Immature natural killer cell (primary cell): ENCODE results near the gene SORCS2. TPM values are rescaled to one million over a fixed set of nuclear protein-coding genes. Genes with fewer than 3 reads are reported as not detected.

ENCODE experiments used
- DNase-seq, 3 donors: peaks; one replicate each; pipeline ENCODE4 v3.0.0; 2022; ENCODE audit warnings: mixed read lengths in 1 of 3
- H3K27ac Mint-ChIP-seq, 6 donors: one replicate each; pipeline ENCODE4 v1.8.0; 2020; ENCODE audit warnings: mixed read lengths in 6 of 6, mild to moderate bottlenecking in 5 of 6, inconsistent platforms in 4 of 6, moderate library complexity in 3 of 6
- H3K27me3 Mint-ChIP-seq, 3 donors: one replicate each; pipeline ENCODE4 v1.8.0; 2020 to 2021; ENCODE audit warnings: low read depth in 3 of 3, mild to moderate bottlenecking in 3 of 3, mixed read lengths in 3 of 3, moderate library complexity in 3 of 3, inconsistent platforms in 1 of 3
- H3K36me3 Mint-ChIP-seq, 3 donors: one replicate each; pipeline ENCODE4 v1.8.0; 2020; ENCODE audit warnings: mixed read lengths in 3 of 3, inconsistent platforms in 2 of 3, mild to moderate bottlenecking in 2 of 3
- H3K4me1 Mint-ChIP-seq, 2 donors: one replicate each; pipeline ENCODE4 v1.8.0; 2020; ENCODE audit warnings: inconsistent platforms in 2 of 2, mild to moderate bottlenecking in 2 of 2, mixed read lengths in 2 of 2, moderate library complexity in 1 of 2
- H3K4me3 Mint-ChIP-seq, 5 donors: one replicate each; pipeline ENCODE4 v1.8.0; 2020; ENCODE audit warnings: mild to moderate bottlenecking in 5 of 5, mixed read lengths in 5 of 5, inconsistent platforms in 3 of 5, moderate library complexity in 3 of 5
- H3K9me3 Mint-ChIP-seq, 6 donors: one replicate each; pipeline ENCODE4 v1.8.0; 2020; ENCODE audit warnings: mild to moderate bottlenecking in 6 of 6, mixed read lengths in 6 of 6, inconsistent platforms in 4 of 6, moderate library complexity in 3 of 6
- polyA plus RNA-seq, 3 donors: library from polyadenylated mRNA; unstranded; fragments of 300-500 nt; fragmentation: Illumina TruSeq; gene quantifications; one replicate each; pipeline ENCODE4 v1.2.3, GENCODE V29; 2021

SORCS2 gene
- polyA plus RNA-seq, 3 donors from 2014 or later = 0.04 to 0.16 TPM; not detected in 1

- H3K27ac Mint-ChIP-seq = no peak overlapping the region
- H3K4me1 Mint-ChIP-seq = no peaks in the 10 kb centered on the region
- peaks cover 3 to 10% (median 5%) of the 10 kb centered on the region in 3 donors for H3K27me3 Mint-ChIP-seq
- no peak overlapping the region for H3K4me3 Mint-ChIP-seq
- DNase-seq = no peak
- no peaks in the 10 kb centered on the region for H3K36me3 Mint-ChIP-seq
- no peaks in the 10 kb centered on the region for H3K9me3 Mint-ChIP-seq
Measured at GRCh38 chr4:7291372-7292114, 99.2 kb downstream of the SORCS2 start.

GRCh38 chr4:7293703-7294102, 101.4 kb downstream of the SORCS2 start:
- H3K4me3 Mint-ChIP-seq = no peak overlapping the region
- H3K4me1 Mint-ChIP-seq = no peaks in the 10 kb centered on the region
- H3K9me3 Mint-ChIP-seq = no peaks in the 10 kb centered on the region
- no peak overlapping the region for H3K27ac Mint-ChIP-seq
- peaks cover 5 to 13% (median 9%) of the 10 kb centered on the region in 3 donors for H3K27me3 Mint-ChIP-seq
- DNase-seq = no peak
- no peaks in the 10 kb centered on the region for H3K36me3 Mint-ChIP-seq

GRCh38 chr4:7294176-7294756, 101.9 kb downstream of the SORCS2 start:
- peaks cover 5 to 14% (median 8%) of the 10 kb centered on the region in 3 donors for H3K27me3 Mint-ChIP-seq
- H3K27ac Mint-ChIP-seq = no peak overlapping the region
- H3K9me3 Mint-ChIP-seq = no peaks in the 10 kb centered on the region
- H3K4me3 Mint-ChIP-seq = no peak overlapping the region
- DNase-seq = no peak
- H3K36me3 Mint-ChIP-seq = no peaks in the 10 kb centered on the region
- no peaks in the 10 kb centered on the region for H3K4me1 Mint-ChIP-seq

GRCh38 chr4:7295197-7295910, 103.0 kb downstream of the SORCS2 start:
- H3K9me3 Mint-ChIP-seq = no peaks in the 10 kb centered on the region
- DNase-seq = no peak
- H3K27ac Mint-ChIP-seq = no peak overlapping the region
- H3K4me3 Mint-ChIP-seq = no peak overlapping the region
- no peaks in the 10 kb centered on the region for H3K4me1 Mint-ChIP-seq
- no peaks in the 10 kb centered on the region for H3K36me3 Mint-ChIP-seq
- peaks cover 5 to 21% (median 8%) of the 10 kb centered on the region in 3 donors for H3K27me3 Mint-ChIP-seq

- DNase-seq = no peak
- Mint-ChIP-seq H3K9me3 (no peaks in the 10 kb centered on the region), H3K36me3 (no peaks in the 10 kb centered on the region), H3K4me3 (no peak overlapping the region), H3K27ac (no peak overlapping the region), H3K4me1 (no peaks in the 10 kb centered on the region), H3K27me3 (peaks cover 5 to 21% (median 9%) of the 10 kb centered on the region in 3 donors)
Measured at GRCh38 chr4:7295911-7296660, 103.7 kb downstream of the SORCS2 start.

- Mint-ChIP-seq H3K27me3 (peaks cover 5 to 21% (median 9%) of the 10 kb centered on the region in 3 donors), H3K36me3 (no peaks in the 10 kb centered on the region), H3K9me3 (no peaks in the 10 kb centered on the region), H3K4me1 (no peaks in the 10 kb centered on the region), H3K4me3 (no peak overlapping the region), H3K27ac (no peak overlapping the region)
- no peak for DNase-seq
Measured at GRCh38 chr4:7296661-7297335, 104.5 kb downstream of the SORCS2 start.

- no peak for DNase-seq
- no peak overlapping the region for H3K4me3 Mint-ChIP-seq
- no peaks in the 10 kb centered on the region for H3K4me1 Mint-ChIP-seq
- peaks cover 5 to 18% (median 9%) of the 10 kb centered on the region in 3 donors for H3K27me3 Mint-ChIP-seq
- no peaks in the 10 kb centered on the region for H3K9me3 Mint-ChIP-seq
- no peak overlapping the region for H3K27ac Mint-ChIP-seq
- no peaks in the 10 kb centered on the region for H3K36me3 Mint-ChIP-seq
Measured at GRCh38 chr4:7297374-7297773, 105.0 kb downstream of the SORCS2 start.

GRCh38 chr4:7297881-7298280, 105.5 kb downstream of the SORCS2 start:
- Mint-ChIP-seq H3K4me1 (no peaks in the 10 kb centered on the region), H3K4me3 (no peak overlapping the region), H3K27ac (no peak overlapping the region)

GRCh38 chr4:7298619-7299009, 106.3 kb downstream of the SORCS2 start:
- H3K4me3 Mint-ChIP-seq = no peak overlapping the region
- no peak overlapping the region for H3K27ac Mint-ChIP-seq
- peaks cover 0 to 14% (median 12%) of the 10 kb centered on the region in 3 donors for H3K27me3 Mint-ChIP-seq
- DNase-seq = no peak
- H3K9me3 Mint-ChIP-seq = no peaks in the 10 kb centered on the region
- no peaks in the 10 kb centered on the region for H3K4me1 Mint-ChIP-seq
- H3K36me3 Mint-ChIP-seq = no peaks in the 10 kb centered on the region

More at GRCh38 chr4:7297881-7298280, 105.5 kb downstream of the SORCS2 start:
- Mint-ChIP-seq H3K9me3 (no peaks in the 10 kb centered on the region), H3K27me3 (peaks cover 2 to 15% (median 11%) of the 10 kb centered on the region in 3 donors), H3K36me3 (no peaks in the 10 kb centered on the region)
- DNase-seq = no peak

- Mint-ChIP-seq H3K4me1 (no peaks in the 10 kb centered on the region), H3K27me3 (peaks cover 0 to 14% (median 14%) of the 10 kb centered on the region in 3 donors), H3K36me3 (no peaks in the 10 kb centered on the region), H3K4me3 (no peak overlapping the region), H3K9me3 (no peaks in the 10 kb centered on the region), H3K27ac (no peak overlapping the region)
- DNase-seq = no peak
Measured at GRCh38 chr4:7299010-7299907, 106.9 kb downstream of the SORCS2 start.

GRCh38 chr4:7299908-7300710, 107.8 kb downstream of the SORCS2 start:
- no peaks in the 10 kb centered on the region for H3K4me1 Mint-ChIP-seq
- peaks cover under 1 to 14% (median 14%) of the 10 kb centered on the region in 3 donors for H3K27me3 Mint-ChIP-seq
- H3K36me3 Mint-ChIP-seq = no peaks in the 10 kb centered on the region
- H3K27ac Mint-ChIP-seq = no peak overlapping the region
- no peak for DNase-seq
- no peaks in the 10 kb centered on the region for H3K9me3 Mint-ChIP-seq
- H3K4me3 Mint-ChIP-seq = no peak overlapping the region

GRCh38 chr4:7300711-7301095, 108.4 kb downstream of the SORCS2 start:
- H3K27me3 Mint-ChIP-seq = peaks cover 1 to 14% (median 14%) of the 10 kb centered on the region in 3 donors
- H3K4me3 Mint-ChIP-seq = no peak overlapping the region
- H3K27ac Mint-ChIP-seq = no peak overlapping the region
- no peaks in the 10 kb centered on the region for H3K36me3 Mint-ChIP-seq
- H3K4me1 Mint-ChIP-seq = no peaks in the 10 kb centered on the region
- no peak for DNase-seq
- no peaks in the 10 kb centered on the region for H3K9me3 Mint-ChIP-seq
